Measurements from ENCODE around the gene MTA3.

Gene MTA3

DNA sequence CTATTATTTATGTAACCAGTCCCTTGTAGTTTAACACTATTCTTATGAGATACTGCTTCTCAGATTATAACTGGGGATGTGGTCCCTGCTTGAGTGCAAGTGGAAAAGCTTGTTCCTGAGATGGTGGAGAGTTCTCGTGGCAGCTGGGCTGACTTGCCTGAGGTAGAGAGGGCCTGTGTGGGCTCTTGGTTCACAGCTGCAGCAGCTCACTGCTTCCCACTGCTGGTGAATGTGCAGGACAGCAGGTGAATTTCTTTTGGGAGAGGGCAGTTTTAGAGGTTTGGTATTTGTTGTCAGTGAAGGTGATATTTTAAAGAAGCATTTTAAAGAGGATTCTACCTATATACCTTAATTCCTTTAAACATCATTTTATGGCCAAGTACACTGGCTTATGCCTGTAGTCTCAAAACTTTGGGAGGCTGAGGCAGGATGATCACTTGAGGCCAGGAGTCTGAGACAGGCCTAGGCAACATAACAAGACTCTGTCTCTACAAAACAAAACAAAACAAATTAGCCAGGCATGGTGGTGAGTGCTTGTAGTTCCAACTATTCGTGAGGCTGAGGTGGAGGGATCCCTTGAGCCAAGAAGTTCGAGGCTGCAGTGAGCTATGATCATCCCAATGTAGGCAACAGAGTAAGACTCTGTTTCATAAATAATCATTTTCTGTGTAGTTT, 94.8 kb downstream of the MTA3 start:
- Mint-ChIP-seq H3K4me3 (no peak overlapping the region), H3K9me3 (no peaks in the 10 kb centered on the region), H3K4me1 (peaks cover 32% of the 10 kb centered on the region), H3K27me3 (ENCODE audit: low read depth, poor library complexity) (no peaks in the 10 kb centered on the region), H3K36me3 (ENCODE audit: low read depth) (peaks cover 44% of the 10 kb centered on the region), H3K27ac (peak overlapping the region; percentile 87)
- TF ChIP-seq, protein P1, sequence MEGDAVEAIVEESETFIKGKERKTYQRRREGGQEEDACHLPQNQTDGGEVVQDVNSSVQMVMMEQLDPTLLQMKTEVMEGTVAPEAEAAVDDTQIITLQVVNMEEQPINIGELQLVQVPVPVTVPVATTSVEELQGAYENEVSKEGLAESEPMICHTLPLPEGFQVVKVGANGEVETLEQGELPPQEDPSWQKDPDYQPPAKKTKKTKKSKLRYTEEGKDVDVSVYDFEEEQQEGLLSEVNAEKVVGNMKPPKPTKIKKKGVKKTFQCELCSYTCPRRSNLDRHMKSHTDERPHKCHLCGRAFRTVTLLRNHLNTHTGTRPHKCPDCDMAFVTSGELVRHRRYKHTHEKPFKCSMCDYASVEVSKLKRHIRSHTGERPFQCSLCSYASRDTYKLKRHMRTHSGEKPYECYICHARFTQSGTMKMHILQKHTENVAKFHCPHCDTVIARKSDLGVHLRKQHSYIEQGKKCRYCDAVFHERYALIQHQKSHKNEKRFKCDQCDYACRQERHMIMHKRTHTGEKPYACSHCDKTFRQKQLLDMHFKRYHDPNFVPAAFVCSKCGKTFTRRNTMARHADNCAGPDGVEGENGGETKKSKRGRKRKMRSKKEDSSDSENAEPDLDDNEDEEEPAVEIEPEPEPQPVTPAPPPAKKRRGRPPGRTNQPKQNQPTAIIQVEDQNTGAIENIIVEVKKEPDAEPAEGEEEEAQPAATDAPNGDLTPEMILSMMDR (IDR thresholded peaks at IDR 0.05) = peak; percentile 99
- DNase-seq = peak; percentile 63

DNA sequence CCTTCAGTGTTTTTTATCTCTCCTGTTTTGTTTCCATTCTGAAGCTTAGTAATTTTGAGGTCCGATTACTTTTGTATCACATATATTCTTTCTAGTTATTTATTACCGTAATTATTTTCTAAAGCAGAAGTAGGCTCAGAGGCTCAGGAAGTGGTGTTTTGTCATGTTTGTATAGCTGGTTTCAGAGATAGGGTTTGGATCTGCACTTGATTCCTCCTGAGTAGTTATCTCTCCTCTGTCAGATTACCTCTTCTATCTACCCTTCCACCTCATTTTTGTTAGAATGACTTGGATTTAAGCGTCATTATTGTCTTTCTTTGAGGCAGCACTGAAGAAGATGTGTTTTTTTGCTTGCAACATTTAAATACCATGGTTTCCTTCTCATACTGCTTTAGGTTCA, 95.4 kb downstream of the MTA3 start:
- Mint-ChIP-seq H3K27ac (no peak overlapping the region), H3K36me3 (ENCODE audit: low read depth) (peaks cover 42% of the 10 kb centered on the region), H3K4me1 (peaks cover 35% of the 10 kb centered on the region), H3K4me3 (no peak overlapping the region), H3K27me3 (ENCODE audit: low read depth, poor library complexity) (no peaks in the 10 kb centered on the region), H3K9me3 (no peaks in the 10 kb centered on the region)
- DNase-seq = no peak
- TF ChIP-seq, protein P1 (IDR thresholded peaks at IDR 0.05) = no peak

DNA sequence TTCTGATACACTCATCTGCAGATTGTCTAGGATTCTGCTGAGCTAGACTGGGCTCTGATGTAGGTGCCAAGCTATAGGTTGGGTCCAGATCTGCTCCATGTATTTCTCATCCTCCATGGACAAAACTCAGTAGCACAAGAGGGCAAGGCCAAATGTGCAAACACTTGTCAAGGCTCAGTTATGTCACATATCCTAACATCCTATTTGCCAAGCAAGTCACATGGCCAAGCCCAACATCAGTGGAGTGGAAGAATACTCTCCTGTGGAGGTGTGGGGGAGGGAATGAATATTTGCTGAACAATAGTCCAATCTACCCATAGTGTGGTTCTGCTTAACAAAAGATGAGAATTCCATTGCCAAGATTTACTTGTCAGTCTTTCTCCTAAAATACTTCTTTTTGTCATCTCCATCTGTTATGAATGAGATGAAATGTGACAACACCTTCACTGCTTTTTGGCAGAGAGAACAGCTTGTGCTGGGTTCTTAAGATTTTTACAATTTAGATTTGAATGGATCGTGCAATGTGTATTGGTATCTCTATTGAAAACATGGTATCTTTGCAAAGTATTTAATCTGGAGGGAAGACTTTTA, 105.7 kb downstream of the MTA3 start:
- no peak for DNase-seq
- H3K4me1 Mint-ChIP-seq = peaks cover 10% of the 10 kb centered on the region
- H3K9me3 Mint-ChIP-seq = peaks cover 9% of the 10 kb centered on the region
- no peak overlapping the region for H3K4me3 Mint-ChIP-seq
- peaks cover 65% of the 10 kb centered on the region for H3K36me3 Mint-ChIP-seq (ENCODE audit: low read depth)
- H3K27ac Mint-ChIP-seq = no peak overlapping the region
- H3K27me3 Mint-ChIP-seq (ENCODE audit: low read depth, poor library complexity) = no peaks in the 10 kb centered on the region
- TF ChIP-seq, protein P1 (IDR thresholded peaks at IDR 0.05) = no peak

DNA sequence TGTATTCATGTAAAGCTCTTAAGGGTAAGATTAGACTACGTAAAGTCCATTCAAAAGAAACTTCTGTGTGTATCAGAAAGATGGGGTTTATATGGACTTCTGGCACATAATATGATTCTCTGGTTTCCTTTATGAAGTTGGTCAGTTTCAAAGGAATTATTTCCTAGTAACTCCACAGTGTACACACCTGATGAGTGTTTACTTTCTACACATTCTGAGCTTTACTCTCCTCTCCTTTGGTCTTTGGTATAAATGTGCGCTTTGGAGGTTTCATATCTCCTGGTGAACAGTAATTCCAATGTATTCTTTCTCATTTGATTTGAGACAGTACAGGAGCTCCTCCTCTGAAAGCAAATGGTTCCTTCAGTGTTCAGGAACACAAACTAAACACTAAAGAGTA, 107.4 kb downstream of the MTA3 start:
- no peak for DNase-seq
- H3K9me3 Mint-ChIP-seq = peaks cover 9% of the 10 kb centered on the region
- H3K27ac Mint-ChIP-seq = peak overlapping the region; percentile 49
- H3K36me3 Mint-ChIP-seq (ENCODE audit: low read depth) = peaks cover 67% of the 10 kb centered on the region
- no peaks in the 10 kb centered on the region for H3K27me3 Mint-ChIP-seq (ENCODE audit: low read depth, poor library complexity)
- H3K4me3 Mint-ChIP-seq = no peak overlapping the region
- H3K4me1 Mint-ChIP-seq = peaks cover 15% of the 10 kb centered on the region
- TF ChIP-seq, protein P1 (IDR thresholded peaks at IDR 0.05) = no peak

DNA sequence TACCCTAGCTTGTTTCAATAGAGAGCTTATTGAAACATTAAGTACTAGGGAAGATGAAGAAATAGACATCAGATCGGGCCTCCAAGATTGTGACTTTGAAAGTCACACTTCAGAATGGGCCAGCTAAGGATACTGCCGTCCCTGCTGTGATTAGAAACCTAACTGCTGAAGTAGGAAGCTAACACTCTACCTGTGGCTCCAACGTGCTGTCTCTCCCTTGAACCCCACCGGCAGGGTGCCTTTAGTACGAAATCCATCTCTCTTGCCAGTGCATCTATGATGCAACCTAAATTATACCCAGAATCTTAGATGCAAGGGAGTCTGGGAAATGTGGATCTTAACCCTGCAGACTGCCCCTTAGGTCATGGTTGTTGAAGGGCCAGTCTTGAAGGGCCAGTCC, 116.9 kb downstream of the MTA3 start:
- Mint-ChIP-seq H3K27me3 (ENCODE audit: low read depth, poor library complexity) (peaks cover 2% of the 10 kb centered on the region), H3K36me3 (ENCODE audit: low read depth) (peaks cover 46% of the 10 kb centered on the region), H3K4me3 (no peak overlapping the region), H3K4me1 (no peaks in the 10 kb centered on the region), H3K27ac (no peak overlapping the region), H3K9me3 (no peaks in the 10 kb centered on the region)
- DNase-seq = no peak
- TF ChIP-seq, protein P1 (IDR thresholded peaks at IDR 0.05) = no peak

All from nephron progenitor cell (in vitro differentiated cells).